Stimulated activated CD4-positive, alpha-beta T cell treated with anti-CD3 and anti-CD28 coated beads, Interleukin-4, amount 100 ng/mL, for 48 hours (primary cell): ENCODE results near the gene TGFB1.
"Not testable (repeated sequence)": the region's sequence is repeated elsewhere in the genome, so short reads cannot be mapped to it uniquely, and the experiment has no call there.

Experiments used
- DNase-seq, 2 donors: peaks; one replicate each; pipeline ENCODE4 v3.0.0-alpha.2; 2020; ENCODE audit warnings: low read depth in 2 of 2

TGFB1 gene

DNA sequence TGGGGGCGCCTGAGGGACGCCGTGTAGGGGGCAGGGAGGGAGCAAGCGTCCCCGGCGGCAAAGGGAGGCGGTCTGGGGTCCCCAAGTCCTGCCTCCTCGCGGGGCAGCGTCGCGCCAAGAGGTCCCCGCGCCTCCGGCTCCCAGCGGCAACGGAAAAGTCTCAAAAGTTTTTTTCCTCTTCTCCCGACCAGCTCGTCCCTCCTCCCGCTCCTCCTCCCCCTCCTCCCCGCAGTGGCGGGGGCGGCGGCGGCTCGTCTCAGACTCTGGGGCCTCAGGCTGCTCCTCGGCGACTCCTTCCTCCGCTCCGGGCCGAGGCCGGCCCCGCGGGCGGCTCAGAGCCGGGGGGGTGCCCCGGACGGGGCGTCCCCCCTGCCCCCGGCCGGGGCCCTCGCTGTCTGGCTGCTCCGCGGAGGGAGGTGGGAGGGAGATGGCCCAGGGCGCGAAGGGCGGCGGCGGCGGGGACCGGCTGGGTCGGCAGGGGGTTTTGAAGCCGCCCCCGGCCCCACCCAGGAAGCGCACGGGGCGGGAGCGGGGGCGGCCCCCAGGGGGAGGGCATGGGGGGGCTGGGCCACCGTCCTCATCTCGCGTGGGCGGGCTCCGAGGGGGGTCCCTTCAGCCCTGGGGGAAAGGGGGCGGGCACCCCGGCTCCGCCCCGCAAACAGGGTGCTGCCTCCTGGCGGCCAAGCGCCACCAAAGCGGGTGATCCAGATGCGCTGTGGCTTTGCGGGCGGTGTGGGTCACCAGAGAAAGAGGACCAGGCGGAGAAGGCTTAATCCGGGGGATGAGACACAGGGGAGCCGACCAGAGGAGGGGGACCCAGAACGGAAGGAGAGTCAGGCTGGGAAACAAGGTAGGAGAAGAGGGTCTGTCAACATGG, at the start of gene TGFB1:
TGFB1 (minus strand) TSS at position 457 of the 877 bp plus-strand sequence. CDS start 878 bp downstream, outside the sequence.
- peak; percentile 82 to 86 for DNase-seq

GRCh38 chr19:41402010-41402409, 48.3 kb upstream of the TGFB1 start:
- no peak for DNase-seq

GRCh38 chr19:41401483-41401882, 47.8 kb upstream of the TGFB1 start:
- no peak for DNase-seq

- DNase-seq, result no peak
These were observed 45.8 kb upstream of the TGFB1 start for GRCh38 chr19:41399525-41399924.

- DNase-seq, result no peak
These were observed 45.4 kb upstream of the TGFB1 start for GRCh38 chr19:41399091-41399490.

- no peak for DNase-seq
These were observed 44.9 kb upstream of the TGFB1 start for GRCh38 chr19:41398598-41398997.

DNA sequence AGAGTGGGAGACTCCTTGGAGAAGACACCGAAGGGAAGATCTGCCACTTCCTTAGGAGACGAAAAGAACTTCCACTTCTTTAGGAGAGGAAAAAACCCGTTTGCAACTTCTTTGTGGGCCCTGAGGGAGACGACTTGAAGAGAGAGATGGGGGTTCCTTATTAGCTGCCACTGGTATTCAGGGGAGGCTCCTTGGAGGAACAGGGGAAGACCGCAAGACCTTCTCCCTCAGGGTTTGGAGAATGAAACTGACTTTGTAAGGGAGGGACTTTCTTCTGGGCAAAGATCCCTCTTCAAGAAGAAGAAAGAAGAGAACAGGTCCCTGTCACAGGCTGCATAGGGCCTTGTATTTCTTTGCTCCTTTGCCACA, 44.3 kb upstream of the TGFB1 start:
- no peak for DNase-seq

DNA sequence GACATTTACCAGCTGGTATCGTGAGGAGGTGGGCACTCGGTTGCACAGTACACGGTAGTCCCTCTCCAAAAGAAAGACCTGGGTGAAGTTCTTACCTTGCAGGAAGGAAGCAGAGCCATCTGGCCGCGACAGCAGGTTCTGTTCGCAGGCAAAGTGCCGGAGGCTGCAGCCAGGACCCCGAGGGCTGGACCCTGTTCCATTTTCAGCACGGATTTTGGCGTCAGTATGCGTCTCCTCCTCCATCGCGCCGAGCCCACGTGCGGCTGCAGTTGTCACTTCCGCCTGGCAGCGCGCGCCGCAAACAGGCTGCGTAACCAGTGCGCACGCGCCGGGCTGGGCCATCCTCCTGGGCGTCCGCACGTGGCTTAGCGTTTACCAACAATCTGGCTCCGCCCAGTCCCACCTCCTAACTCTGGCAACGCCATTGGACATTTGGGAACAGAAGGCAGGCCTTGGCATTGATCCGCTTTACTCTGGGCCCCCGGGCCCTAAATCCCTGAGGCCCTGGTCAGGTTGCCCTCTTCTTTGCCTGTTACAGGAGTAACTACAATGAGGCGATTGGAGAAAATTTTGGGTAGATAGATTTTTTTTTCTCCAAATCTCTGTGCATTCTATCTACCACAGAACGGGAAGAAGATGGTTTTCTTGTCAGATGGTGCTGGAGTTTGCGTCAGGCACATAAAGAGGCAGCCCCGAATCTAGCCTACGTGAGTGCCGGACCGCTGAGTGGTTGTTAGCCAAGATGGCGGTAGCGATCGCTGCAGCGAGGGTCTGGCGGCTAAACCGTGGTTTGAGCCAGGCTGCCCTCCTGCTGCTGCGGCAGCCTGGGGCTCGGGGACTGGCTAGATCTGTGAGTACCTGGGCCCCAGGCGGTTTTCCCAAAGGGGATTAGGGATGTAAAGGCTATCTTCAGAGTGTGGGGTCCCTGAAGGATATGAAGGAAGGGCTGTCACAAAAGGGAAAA, 43.6 kb upstream of the TGFB1 start, which contains the start of the genes BCKDHA and EXOSC5:
BCKDHA (plus strand) TSS at position 733 of the 964 bp plus-strand sequence; CDS start at position 743, 10 bp downstream.
EXOSC5 (minus strand) TSS at position 274 of the 964 bp plus-strand sequence; CDS start at position 243, 31 bp downstream.
- peak; percentile 95 to 99 for DNase-seq

DNA sequence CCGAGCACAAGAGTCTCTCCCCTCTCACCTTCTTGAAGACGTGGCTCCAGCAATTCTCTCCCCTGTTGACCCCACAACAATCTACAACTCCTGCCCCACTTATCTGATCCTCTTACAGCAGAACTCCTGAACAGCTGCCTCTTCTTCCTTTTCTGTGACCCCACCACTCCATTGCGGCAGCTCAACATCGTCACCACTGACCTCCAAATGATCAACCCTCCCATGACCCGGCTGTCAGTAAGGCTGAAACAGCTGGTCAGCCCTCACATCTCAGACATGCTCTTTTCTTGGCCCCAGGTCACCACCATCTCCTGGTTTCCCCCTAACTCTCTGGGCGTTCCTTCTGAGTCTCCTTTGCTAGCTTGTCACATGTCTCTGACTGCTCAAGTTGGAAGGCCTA, 41.6 kb upstream of the TGFB1 start:
- no peak for DNase-seq

GRCh38 chr19:41392775-41393174, 39.1 kb upstream of the TGFB1 start:
- no peak for DNase-seq

- no peak for DNase-seq
These were observed 37.9 kb upstream of the TGFB1 start for GRCh38 chr19:41391618-41392017.

GRCh38 chr19:41386442-41386841, 32.7 kb upstream of the TGFB1 start:
- DNase-seq, result no peak

GRCh38 chr19:41384351-41384750, 30.6 kb upstream of the TGFB1 start:
- no peak for DNase-seq

DNA sequence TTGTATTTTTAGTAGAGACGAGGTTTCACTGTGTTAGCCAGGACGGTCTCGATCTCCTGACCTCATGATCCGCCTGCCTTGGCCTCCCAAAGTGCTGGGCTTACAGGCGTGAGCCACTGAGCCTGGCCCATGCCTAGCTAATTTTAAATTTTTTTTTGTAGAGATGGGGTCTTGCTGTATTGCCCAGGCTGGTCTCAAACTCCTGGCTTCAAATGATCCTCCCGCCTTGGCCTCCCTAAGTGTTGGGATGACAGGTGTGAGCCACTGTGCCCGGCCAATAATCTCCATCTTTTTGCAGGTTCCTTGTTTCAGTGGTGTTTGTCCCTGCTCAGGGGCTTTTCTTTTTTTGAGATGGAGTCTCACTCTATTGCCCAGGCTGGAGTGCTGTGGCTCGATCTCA, 27.8 kb upstream of the TGFB1 start:
- not testable (repeated sequence) for DNase-seq

DNA sequence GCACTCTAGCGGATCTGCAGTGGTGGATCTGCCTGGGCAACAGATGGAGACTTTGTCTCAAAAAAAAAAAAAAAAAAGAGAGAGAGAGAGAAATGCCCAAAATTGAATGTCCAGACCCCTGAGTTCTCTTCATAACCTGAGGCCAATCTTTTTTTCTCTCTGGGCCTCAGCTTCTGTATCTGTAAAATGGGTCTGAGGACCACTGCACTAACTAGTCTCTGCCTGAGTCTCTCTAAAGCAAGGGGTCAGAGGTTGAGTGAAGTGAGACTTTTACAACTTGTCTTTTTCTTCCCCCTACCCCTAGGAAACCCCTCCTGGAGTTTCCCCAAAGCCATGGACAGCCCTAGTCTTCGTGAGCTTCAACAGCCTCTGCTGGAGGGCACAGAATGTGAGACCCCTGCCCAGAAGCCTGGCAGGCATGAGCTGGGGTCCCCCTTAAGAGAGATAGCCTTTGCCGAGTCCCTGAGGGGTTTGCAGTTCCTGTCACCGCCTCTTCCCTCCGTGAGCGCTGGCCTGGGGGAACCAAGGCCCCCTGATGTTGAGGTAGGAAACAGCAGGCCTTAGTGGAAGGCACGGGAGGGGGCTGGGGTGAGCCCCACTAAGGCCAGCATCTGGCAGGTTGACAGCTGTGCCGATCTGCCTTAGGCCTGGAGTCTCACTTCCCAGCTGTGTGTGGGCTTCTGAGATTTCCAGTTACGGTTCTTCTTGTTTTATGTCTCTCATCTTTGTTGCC, 24.4 kb upstream of the TGFB1 start:
- DNase-seq, result no peak

DNA sequence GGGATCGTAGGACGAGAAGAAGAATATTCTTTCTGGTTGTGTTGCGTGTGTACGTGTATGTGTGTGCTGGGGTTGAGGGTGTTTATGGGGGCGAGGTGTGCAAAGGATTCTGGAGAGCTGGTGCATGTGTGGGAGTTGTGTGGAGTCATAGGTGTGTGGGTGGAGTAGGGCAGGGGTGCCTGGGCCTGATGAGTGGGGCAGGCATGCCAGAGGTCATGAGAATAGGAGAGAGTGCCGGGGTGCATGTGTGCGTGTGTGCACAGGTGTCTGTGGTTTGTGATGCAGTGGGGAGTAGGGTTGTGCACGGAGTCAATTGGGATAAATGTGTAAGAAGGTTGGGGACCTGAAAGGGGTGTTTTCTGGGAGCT, 23.3 kb upstream of the TGFB1 start:
- DNase-seq, result no peak

- DNase-seq, result no peak
These were observed 22.7 kb upstream of the TGFB1 start, which contains the start of gene TMEM91 for GRCh38 chr19:41376241-41376997. TMEM91 (plus strand) TSS chr19:41376533; CDS start chr19:41378310, 1,777 bp downstream.

- no peak for DNase-seq
These were observed 20.3 kb upstream of the TGFB1 start for GRCh38 chr19:41373993-41374392.

- DNase-seq, result no peak
These were observed 18.8 kb upstream of the TGFB1 start for GRCh38 chr19:41372501-41372900.

DNA sequence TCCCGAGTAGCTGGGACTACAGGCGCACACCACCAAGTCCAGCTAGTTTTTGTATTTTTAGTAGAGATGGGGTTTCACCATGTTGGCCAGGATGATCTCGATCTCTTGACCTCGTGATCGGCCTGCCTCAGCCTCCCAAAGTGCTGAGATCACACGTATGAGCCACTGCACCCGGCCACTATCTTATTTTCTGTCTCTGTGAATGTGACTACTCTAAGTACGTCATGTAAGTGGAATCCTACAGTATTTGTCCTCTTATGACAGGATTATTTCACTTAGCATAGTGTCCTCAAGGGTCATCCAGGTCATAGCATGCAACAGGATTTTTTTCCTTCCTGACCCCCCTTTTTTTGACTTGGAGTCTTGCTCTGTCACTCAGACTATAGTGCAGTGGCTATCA, 17.8 kb upstream of the TGFB1 start:
- DNase-seq, result no peak

- DNase-seq, result not testable (repeated sequence)
These were observed 17.4 kb upstream of the TGFB1 start for GRCh38 chr19:41371119-41371518.
